Mammary epithelial cell (primary cell): ENCODE measurements around the gene ERCC8.

Experiments
- EZH2 ChIP-seq: IDR thresholded peaks from 2 replicates; pipeline ENCODE4 v1.6.1; 2012; ENCODE audit warnings: low read length, inconsistent platforms, borderline replicate concordance
- TF ChIP-seq, protein P1 (sequence below), 2 donors: IDR thresholded peaks in 1 of 2; conservative IDR thresholded peaks in 1 of 2; 2 replicates each; pipeline ENCODE4 v1.5.1; 2011 to 2012; ENCODE audit warnings: inconsistent platforms in 2 of 2, low read length in 2 of 2, mild to moderate bottlenecking in 2 of 2, control low read depth in 1 of 2, low read depth in 1 of 2; ENCODE audit not compliant: insufficient read depth in 1 of 2; ENCODE audit errors: extremely low read depth in 1 of 2

DNA sequence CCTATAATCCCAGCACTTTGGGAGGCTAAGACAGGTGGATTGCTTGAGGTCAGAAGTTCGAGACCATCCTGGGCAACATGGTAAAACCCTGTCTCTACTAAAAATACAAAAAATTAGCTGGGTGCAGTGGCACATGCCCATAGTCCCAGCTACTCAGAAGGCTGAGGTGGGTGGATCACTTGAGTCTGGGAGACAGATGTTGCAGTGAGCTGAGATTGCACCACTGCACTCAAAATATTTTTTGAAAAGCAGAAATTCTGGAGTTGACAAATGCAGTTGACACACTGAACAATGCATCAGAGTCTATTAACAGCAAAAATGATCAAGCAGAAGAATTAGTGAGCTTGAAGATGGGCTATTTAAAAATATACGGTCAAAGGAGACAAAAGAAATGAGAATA, 35.6 kb upstream of the ERCC8 start:
- no peak for TF ChIP-seq EZH2
- TF ChIP-seq, protein P1, sequence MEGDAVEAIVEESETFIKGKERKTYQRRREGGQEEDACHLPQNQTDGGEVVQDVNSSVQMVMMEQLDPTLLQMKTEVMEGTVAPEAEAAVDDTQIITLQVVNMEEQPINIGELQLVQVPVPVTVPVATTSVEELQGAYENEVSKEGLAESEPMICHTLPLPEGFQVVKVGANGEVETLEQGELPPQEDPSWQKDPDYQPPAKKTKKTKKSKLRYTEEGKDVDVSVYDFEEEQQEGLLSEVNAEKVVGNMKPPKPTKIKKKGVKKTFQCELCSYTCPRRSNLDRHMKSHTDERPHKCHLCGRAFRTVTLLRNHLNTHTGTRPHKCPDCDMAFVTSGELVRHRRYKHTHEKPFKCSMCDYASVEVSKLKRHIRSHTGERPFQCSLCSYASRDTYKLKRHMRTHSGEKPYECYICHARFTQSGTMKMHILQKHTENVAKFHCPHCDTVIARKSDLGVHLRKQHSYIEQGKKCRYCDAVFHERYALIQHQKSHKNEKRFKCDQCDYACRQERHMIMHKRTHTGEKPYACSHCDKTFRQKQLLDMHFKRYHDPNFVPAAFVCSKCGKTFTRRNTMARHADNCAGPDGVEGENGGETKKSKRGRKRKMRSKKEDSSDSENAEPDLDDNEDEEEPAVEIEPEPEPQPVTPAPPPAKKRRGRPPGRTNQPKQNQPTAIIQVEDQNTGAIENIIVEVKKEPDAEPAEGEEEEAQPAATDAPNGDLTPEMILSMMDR (conservative IDR thresholded peaks at IDR 0.05 in 1 of 2, IDR thresholded peaks at IDR 0.05 in 1 of 2; ENCODE audit: extremely low read depth in 1 of 2, insufficient read depth in 1 of 2, low read depth in 1 of 2, low read length in 2 of 2), result no peak
